HepG2 (cell line): ENCODE data around the gene CNTD1. TPM values are rescaled to one million over a fixed set of nuclear protein-coding genes. Genes with fewer than 3 reads are reported as not detected.
A peak's percentile ranks its signal among the peaks of the same experiment; 100 is the strongest.

Source experiments
- ATF3 ChIP-seq: sonication (generic); formaldehyde crosslinking; IDR thresholded peaks from 2 replicates; pipeline ENCODE4 v1.4.0; 2020; ENCODE audit warnings: missing genetic modification reagents
- BORCS8-MEF2B ChIP-seq: sonication (generic); formaldehyde crosslinking; IDR thresholded peaks from 2 replicates; pipeline ENCODE4 v1.8.0; 2022; ENCODE audit warnings: mild to moderate bottlenecking, missing genetic modification reagents
- BRD4 ChIP-seq: sonication (generic); formaldehyde crosslinking; IDR thresholded peaks from 2 replicates; pipeline ENCODE4 v1.4.0; 2020; ENCODE audit warnings: missing genetic modification reagents
- CHD4 ChIP-seq: fragments of 200-600 bp; sonication (generic); IDR thresholded peaks from 2 replicates; pipeline ENCODE4 v1.7.0; 2017; ENCODE audit warnings: mild to moderate bottlenecking, low read length, borderline replicate concordance
- ELF4 ChIP-seq: sonication (generic); formaldehyde crosslinking; IDR thresholded peaks from 2 replicates; pipeline ENCODE4 v1.5.0; 2020; ENCODE audit warnings: missing genetic modification reagents, mild to moderate bottlenecking, moderate library complexity, borderline replicate concordance
- ETS1 ChIP-seq: sonication (generic); formaldehyde crosslinking; IDR thresholded peaks from 2 replicates; pipeline ENCODE4 v1.4.0; 2020; ENCODE audit warnings: missing genetic modification reagents
- ISL2 ChIP-seq: sonication (generic); formaldehyde crosslinking; IDR thresholded peaks from 2 replicates; pipeline ENCODE4 v1.5.0; 2020; ENCODE audit warnings: missing genetic modification reagents
- KLF15 ChIP-seq: sonication (generic); formaldehyde crosslinking; IDR thresholded peaks from 2 replicates; pipeline ENCODE4 v1.8.1; 2023; ENCODE audit warnings: borderline replicate concordance, mild to moderate bottlenecking, inconsistent platforms, missing genetic modification reagents, mixed read lengths
- NCOR1 ChIP-seq: fragments of 200-600 bp; sonication (generic); IDR thresholded peaks from 2 replicates; pipeline ENCODE4 v1.7.0; 2017; ENCODE audit warnings: antibody characterized with exemption, low read length, borderline replicate concordance
- POGZ ChIP-seq: sonication (generic); formaldehyde crosslinking; IDR thresholded peaks from 2 replicates; pipeline ENCODE4 v1.4.0; 2020; ENCODE audit warnings: mild to moderate bottlenecking, missing genetic modification reagents
- RCOR2 ChIP-seq: IDR thresholded peaks from 2 replicates; pipeline ENCODE4 v1.6.1; 2016; ENCODE audit warnings: missing biosample characterization, missing genetic modification reagents
- TFAP4 ChIP-seq: sonication (generic); IDR thresholded peaks from 2 replicates; pipeline ENCODE4 v1.6.1; 2016; ENCODE audit warnings: low read depth, borderline replicate concordance
- TSC22D2 ChIP-seq: sonication (generic); formaldehyde crosslinking; IDR thresholded peaks from 2 replicates; pipeline ENCODE4 v1.5.1; 2020; ENCODE audit warnings: missing genetic modification reagents, mild to moderate bottlenecking, borderline replicate concordance
- ZNF782 ChIP-seq: sonication (generic); formaldehyde crosslinking; IDR thresholded peaks from 2 replicates; pipeline ENCODE4 v1.4.0; 2020; ENCODE audit warnings: missing genetic modification reagents, mild to moderate bottlenecking, borderline replicate concordance
- polyA plus RNA-seq, 8 experiments: library from polyadenylated mRNA; depleted of rRNA in 3 of 8; stranded (reverse) in 7 of 8; unstranded in 1 of 8; fragments of >200 nt; fragmentation: Illumina TruSeq in 4 of 8; extraction: Trizol in 4 of 8; gene quantifications; 2 replicates each; pipeline versions ENCODE4 v1.2.1 to v1.2.3, GENCODE V29; 2011 to 2016; ENCODE audit warnings: low read depth in 4 of 8, missing spikeins in 1 of 8, mixed read lengths in 1 of 8; ENCODE audit not compliant: insufficient read depth in 1 of 8
- total RNA-seq, 5 experiments: library from RNA; depleted of rRNA; stranded (reverse); fragments of >200 nt; fragmentation: Illumina TruSeq; extraction: Trizol; gene quantifications; 2 replicates each; pipeline ENCODE4 v1.2.3, GENCODE V29; 2016; ENCODE audit warnings: low read depth in 1 of 5
- TF ChIP-seq, protein P1 (sequence below): sonication (generic); formaldehyde crosslinking; IDR thresholded peaks from 2 replicates; pipeline ENCODE4 v1.5.1; 2020; ENCODE audit warnings: mild to moderate bottlenecking, missing genetic modification reagents, moderate library complexity
- TF ChIP-seq, protein P2 (sequence below): sonication (generic); formaldehyde crosslinking; IDR thresholded peaks from 2 replicates; pipeline ENCODE4 v1.9.0; 2021; ENCODE audit warnings: missing genetic modification reagents, mild to moderate bottlenecking, borderline replicate concordance
- TF ChIP-seq, protein P3 (sequence below): sonication (generic); formaldehyde crosslinking; IDR thresholded peaks from 2 replicates; pipeline ENCODE4 v1.5.0; 2020; ENCODE audit warnings: mild to moderate bottlenecking, missing genetic modification reagents

CNTD1 gene
- total and polyA plus RNA-seq, 2 of the 13 experiments (the other 11 are each of a cell fraction or from before 2014, with no cell fraction given) = 0.11 to 0.15 TPM

GRCh38 chr17:42855048-42855596 is 56.5 kb downstream of the CNTD1 start (continued):
- TF ChIP-seq, protein P1, sequence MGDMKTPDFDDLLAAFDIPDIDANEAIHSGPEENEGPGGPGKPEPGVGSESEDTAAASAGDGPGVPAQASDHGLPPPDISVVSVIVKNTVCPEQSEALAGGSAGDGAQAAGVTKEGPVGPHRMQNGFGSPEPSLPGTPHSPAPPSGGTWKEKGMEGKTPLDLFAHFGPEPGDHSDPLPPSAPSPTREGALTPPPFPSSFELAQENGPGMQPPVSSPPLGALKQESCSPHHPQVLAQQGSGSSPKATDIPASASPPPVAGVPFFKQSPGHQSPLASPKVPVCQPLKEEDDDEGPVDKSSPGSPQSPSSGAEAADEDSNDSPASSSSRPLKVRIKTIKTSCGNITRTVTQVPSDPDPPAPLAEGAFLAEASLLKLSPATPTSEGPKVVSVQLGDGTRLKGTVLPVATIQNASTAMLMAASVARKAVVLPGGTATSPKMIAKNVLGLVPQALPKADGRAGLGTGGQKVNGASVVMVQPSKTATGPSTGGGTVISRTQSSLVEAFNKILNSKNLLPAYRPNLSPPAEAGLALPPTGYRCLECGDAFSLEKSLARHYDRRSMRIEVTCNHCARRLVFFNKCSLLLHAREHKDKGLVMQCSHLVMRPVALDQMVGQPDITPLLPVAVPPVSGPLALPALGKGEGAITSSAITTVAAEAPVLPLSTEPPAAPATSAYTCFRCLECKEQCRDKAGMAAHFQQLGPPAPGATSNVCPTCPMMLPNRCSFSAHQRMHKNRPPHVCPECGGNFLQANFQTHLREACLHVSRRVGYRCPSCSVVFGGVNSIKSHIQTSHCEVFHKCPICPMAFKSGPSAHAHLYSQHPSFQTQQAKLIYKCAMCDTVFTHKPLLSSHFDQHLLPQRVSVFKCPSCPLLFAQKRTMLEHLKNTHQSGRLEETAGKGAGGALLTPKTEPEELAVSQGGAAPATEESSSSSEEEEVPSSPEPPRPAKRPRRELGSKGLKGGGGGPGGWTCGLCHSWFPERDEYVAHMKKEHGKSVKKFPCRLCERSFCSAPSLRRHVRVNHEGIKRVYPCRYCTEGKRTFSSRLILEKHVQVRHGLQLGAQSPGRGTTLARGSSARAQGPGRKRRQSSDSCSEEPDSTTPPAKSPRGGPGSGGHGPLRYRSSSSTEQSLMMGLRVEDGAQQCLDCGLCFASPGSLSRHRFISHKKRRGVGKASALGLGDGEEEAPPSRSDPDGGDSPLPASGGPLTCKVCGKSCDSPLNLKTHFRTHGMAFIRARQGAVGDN (CRISPR knock-in tag) = peak; percentile 36; the same call in 1 of the 2 replicates
- no peak for TF ChIP-seq CHD4
- TF ChIP-seq ELF4 (CRISPR knock-in tag) = peak; percentile 67
- peak; percentile 98 for TF ChIP-seq TFAP4
- peak; percentile 66 for TF ChIP-seq RCOR2 (CRISPR knock-in tag)
- TF ChIP-seq TSC22D2 (CRISPR knock-in tag) = peak; percentile 43; the same call in 1 of the 2 replicates
- TF ChIP-seq ATF3 (CRISPR knock-in tag) = peak; percentile 21; the same call in 1 of the 2 replicates
- TF ChIP-seq KLF15 (CRISPR knock-in tag) = no peak
- TF ChIP-seq ISL2 (CRISPR knock-in tag) = 0 out of 2 replicates have a peak, but pooled peaks have one; percentile 50
- TF ChIP-seq NCOR1 = peak; percentile 51; the same call in 1 of the 2 replicates
- TF ChIP-seq, protein P2, sequence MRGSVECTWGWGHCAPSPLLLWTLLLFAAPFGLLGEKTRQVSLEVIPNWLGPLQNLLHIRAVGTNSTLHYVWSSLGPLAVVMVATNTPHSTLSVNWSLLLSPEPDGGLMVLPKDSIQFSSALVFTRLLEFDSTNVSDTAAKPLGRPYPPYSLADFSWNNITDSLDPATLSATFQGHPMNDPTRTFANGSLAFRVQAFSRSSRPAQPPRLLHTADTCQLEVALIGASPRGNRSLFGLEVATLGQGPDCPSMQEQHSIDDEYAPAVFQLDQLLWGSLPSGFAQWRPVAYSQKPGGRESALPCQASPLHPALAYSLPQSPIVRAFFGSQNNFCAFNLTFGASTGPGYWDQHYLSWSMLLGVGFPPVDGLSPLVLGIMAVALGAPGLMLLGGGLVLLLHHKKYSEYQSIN (CRISPR knock-in tag) = no peak
- TF ChIP-seq, protein P3, sequence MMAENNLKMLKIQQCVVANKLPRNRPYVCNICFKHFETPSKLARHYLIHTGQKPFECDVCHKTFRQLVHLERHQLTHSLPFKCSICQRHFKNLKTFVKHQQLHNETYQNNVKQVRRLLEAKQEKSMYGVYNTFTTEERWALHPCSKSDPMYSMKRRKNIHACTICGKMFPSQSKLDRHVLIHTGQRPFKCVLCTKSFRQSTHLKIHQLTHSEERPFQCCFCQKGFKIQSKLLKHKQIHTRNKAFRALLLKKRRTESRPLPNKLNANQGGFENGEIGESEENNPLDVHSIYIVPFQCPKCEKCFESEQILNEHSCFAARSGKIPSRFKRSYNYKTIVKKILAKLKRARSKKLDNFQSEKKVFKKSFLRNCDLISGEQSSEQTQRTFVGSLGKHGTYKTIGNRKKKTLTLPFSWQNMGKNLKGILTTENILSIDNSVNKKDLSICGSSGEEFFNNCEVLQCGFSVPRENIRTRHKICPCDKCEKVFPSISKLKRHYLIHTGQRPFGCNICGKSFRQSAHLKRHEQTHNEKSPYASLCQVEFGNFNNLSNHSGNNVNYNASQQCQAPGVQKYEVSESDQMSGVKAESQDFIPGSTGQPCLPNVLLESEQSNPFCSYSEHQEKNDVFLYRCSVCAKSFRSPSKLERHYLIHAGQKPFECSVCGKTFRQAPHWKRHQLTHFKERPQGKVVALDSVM = peak; percentile 63
- TF ChIP-seq ZNF782 (CRISPR knock-in tag) = 0 out of 2 replicates have a peak, but pooled peaks have one; percentile 67
- TF ChIP-seq BRD4 (CRISPR knock-in tag) = 0 out of 2 replicates have a peak, but pooled peaks have one; percentile 16
- TF ChIP-seq ETS1 = no peak
- TF ChIP-seq BORCS8-MEF2B (CRISPR knock-in tag) = 0 out of 2 replicates have a peak, but pooled peaks have one; percentile 31
- 0 out of 2 replicates have a peak, but pooled peaks have one; percentile 62 for TF ChIP-seq POGZ
